Measurements from ENCODE around the gene SEPHS1. TPM values are rescaled to one million over a fixed set of nuclear protein-coding genes. Genes with fewer than 3 reads are reported as not detected.
"Not testable (repeated sequence)": the region's sequence is repeated elsewhere in the genome, so short reads cannot be mapped to it uniquely, and the experiment has no call there.

The SEPHS1 gene
- total RNA-seq, 1 donor from 2014 or later, result 57.0 TPM

GRCh38 chr10:13335881-13336280 is 12.2 kb downstream of the SEPHS1 start:
- H3K27me3 ChIP-seq (ENCODE audit: insufficient read depth, low read length), result no peaks in the 10 kb centered on the region
- Mint-ChIP-seq H3K27me3 (ENCODE audit: low read depth, unreplicated experiment) (no peaks in the 10 kb centered on the region), H3K27ac (ENCODE audit: unreplicated experiment) (no peak overlapping the region), H3K9me3 (ENCODE audit: unreplicated experiment) (no peaks in the 10 kb centered on the region), H3K4me3 (ENCODE audit: unreplicated experiment) (no peak overlapping the region), H3K36me3 (ENCODE audit: low read depth, unreplicated experiment) (peaks cover 6% of the 10 kb centered on the region), H3K4me1 (ENCODE audit: low read depth, unreplicated experiment) (peaks cover 5% of the 10 kb centered on the region)
- no peak for FAIRE-seq
- no peak overlapping the region for H2AFZ ChIP-seq (ENCODE audit: low read depth, low read length)
- H3K4me3 ChIP-seq (ENCODE audit: insufficient read depth, low read depth, low read length), result no peak overlapping the region
- DNase-seq (ENCODE audit: low read depth), result no peak
- no peaks in the 10 kb centered on the region for H3K9me3 ChIP-seq (ENCODE audit: insufficient read depth, low read depth, low read length)
- peaks cover 23% of the 10 kb centered on the region for H4K20me1 ChIP-seq (ENCODE audit: insufficient read depth, low read length)
- no peak overlapping the region for H3K9ac ChIP-seq (ENCODE audit: low read length)
- H3K4me2 ChIP-seq (ENCODE audit: low read length), result no peak overlapping the region
- H3K36me3 ChIP-seq (ENCODE audit: insufficient read depth, low read length), result peaks cover 17% of the 10 kb centered on the region
- TF ChIP-seq EZH2 (IDR thresholded peaks at IDR 0.05; ENCODE audit: insufficient read depth, low read length) (no peak), CTCF (IDR thresholded peaks at IDR 0.05; ENCODE audit: insufficient read depth, low read depth, low read length) (no peak)
- no peaks in the 10 kb centered on the region for H3K4me1 ChIP-seq (ENCODE audit: insufficient read depth, low read length)
- no peak overlapping the region for H3K27ac ChIP-seq (ENCODE audit: low read depth, low read length)
- H3K79me2 ChIP-seq (ENCODE audit: insufficient read depth, low read length), result peaks cover 37% of the 10 kb centered on the region

GRCh38 chr10:13334556-13334955 is 13.5 kb downstream of the SEPHS1 start:
- TF ChIP-seq EZH2 (IDR thresholded peaks at IDR 0.05; ENCODE audit: insufficient read depth, low read length), result no peak
- TF ChIP-seq CTCF (IDR thresholded peaks at IDR 0.05; ENCODE audit: insufficient read depth, low read depth, low read length), result no peak
- peaks cover 5% of the 10 kb centered on the region for H3K4me1 Mint-ChIP-seq (ENCODE audit: low read depth, unreplicated experiment)
- no peak overlapping the region for H3K4me3 ChIP-seq (ENCODE audit: insufficient read depth, low read depth, low read length)
- no peak overlapping the region for H3K4me3 Mint-ChIP-seq (ENCODE audit: unreplicated experiment)
- H3K27me3 Mint-ChIP-seq (ENCODE audit: low read depth, unreplicated experiment), result no peaks in the 10 kb centered on the region
- no peak for DNase-seq (ENCODE audit: low read depth)
- H3K36me3 ChIP-seq (ENCODE audit: insufficient read depth, low read length), result peaks cover 21% of the 10 kb centered on the region
- FAIRE-seq, result no peak
- no peaks in the 10 kb centered on the region for H3K27me3 ChIP-seq (ENCODE audit: insufficient read depth, low read length)
- H3K9me3 Mint-ChIP-seq (ENCODE audit: unreplicated experiment), result no peaks in the 10 kb centered on the region
- H3K4me2 ChIP-seq (ENCODE audit: low read length), result no peak overlapping the region
- peaks cover 17% of the 10 kb centered on the region for H4K20me1 ChIP-seq (ENCODE audit: insufficient read depth, low read length)
- H3K27ac Mint-ChIP-seq (ENCODE audit: unreplicated experiment), result no peak overlapping the region
- peaks cover 25% of the 10 kb centered on the region for H3K79me2 ChIP-seq (ENCODE audit: insufficient read depth, low read length)
- H3K27ac ChIP-seq (ENCODE audit: low read depth, low read length), result no peak overlapping the region
- H3K4me1 ChIP-seq (ENCODE audit: insufficient read depth, low read length), result no peaks in the 10 kb centered on the region
- no peak overlapping the region for H2AFZ ChIP-seq (ENCODE audit: low read depth, low read length)
- H3K9ac ChIP-seq (ENCODE audit: low read length), result no peak overlapping the region
- no peaks in the 10 kb centered on the region for H3K9me3 ChIP-seq (ENCODE audit: insufficient read depth, low read depth, low read length)
- H3K36me3 Mint-ChIP-seq (ENCODE audit: low read depth, unreplicated experiment), result peaks cover 11% of the 10 kb centered on the region

- Histone ChIP-seq H3K36me3 (ENCODE audit: insufficient read depth, low read length) (peaks cover 32% of the 10 kb centered on the region), H3K4me3 (ENCODE audit: insufficient read depth, low read depth, low read length) (no peak overlapping the region), H3K9ac (ENCODE audit: low read length) (no peak overlapping the region), H2AFZ (ENCODE audit: low read depth, low read length) (no peak overlapping the region), H3K27ac (ENCODE audit: low read depth, low read length) (no peak overlapping the region), H4K20me1 (ENCODE audit: insufficient read depth, low read length) (peaks cover 7% of the 10 kb centered on the region), H3K4me1 (ENCODE audit: insufficient read depth, low read length) (no peaks in the 10 kb centered on the region), H3K79me2 (ENCODE audit: insufficient read depth, low read length) (peaks cover 4% of the 10 kb centered on the region), H3K9me3 (ENCODE audit: insufficient read depth, low read depth, low read length) (no peaks in the 10 kb centered on the region), H3K4me2 (ENCODE audit: low read length) (no peak overlapping the region), H3K27me3 (ENCODE audit: insufficient read depth, low read length) (no peaks in the 10 kb centered on the region)
- TF ChIP-seq CTCF (IDR thresholded peaks at IDR 0.05; ENCODE audit: insufficient read depth, low read depth, low read length) (no peak), EZH2 (IDR thresholded peaks at IDR 0.05; ENCODE audit: insufficient read depth, low read length) (no peak)
- Mint-ChIP-seq H3K4me1 (ENCODE audit: low read depth, unreplicated experiment) (peaks cover 5% of the 10 kb centered on the region), H3K9me3 (ENCODE audit: unreplicated experiment) (no peaks in the 10 kb centered on the region), H3K27me3 (ENCODE audit: low read depth, unreplicated experiment) (no peaks in the 10 kb centered on the region), H3K4me3 (ENCODE audit: unreplicated experiment) (no peak overlapping the region), H3K36me3 (ENCODE audit: low read depth, unreplicated experiment) (peaks cover 10% of the 10 kb centered on the region), H3K27ac (ENCODE audit: unreplicated experiment) (no peak overlapping the region)
- FAIRE-seq (no peak), DNase-seq (ENCODE audit: low read depth) (peak; percentile 13)
Measured at GRCh38 chr10:13331646-13332045, 16.4 kb downstream of the SEPHS1 start.

GRCh38 chr10:13330980-13331379 is 17.1 kb downstream of the SEPHS1 start:
- H3K4me3 ChIP-seq (ENCODE audit: insufficient read depth, low read depth, low read length); H3K4me2 ChIP-seq (ENCODE audit: low read length); FAIRE-seq; H3K9ac ChIP-seq (ENCODE audit: low read length); H4K20me1 ChIP-seq (ENCODE audit: insufficient read depth, low read length); H3K27me3 ChIP-seq (ENCODE audit: insufficient read depth, low read length); H3K79me2 ChIP-seq (ENCODE audit: insufficient read depth, low read length); H3K9me3 ChIP-seq (ENCODE audit: insufficient read depth, low read depth, low read length); H2AFZ ChIP-seq (ENCODE audit: low read depth, low read length); H3K4me1 ChIP-seq (ENCODE audit: insufficient read depth, low read length); H3K27me3 Mint-ChIP-seq (ENCODE audit: low read depth, unreplicated experiment); H3K4me3 Mint-ChIP-seq (ENCODE audit: unreplicated experiment); H3K36me3 Mint-ChIP-seq (ENCODE audit: low read depth, unreplicated experiment); H3K27ac ChIP-seq (ENCODE audit: low read depth, low read length); H3K9me3 Mint-ChIP-seq (ENCODE audit: unreplicated experiment); DNase-seq (ENCODE audit: low read depth); H3K27ac Mint-ChIP-seq (ENCODE audit: unreplicated experiment); H3K4me1 Mint-ChIP-seq (ENCODE audit: low read depth, unreplicated experiment): not testable (repeated sequence)
- peaks cover 35% of the 10 kb centered on the region for H3K36me3 ChIP-seq (ENCODE audit: insufficient read depth, low read length)

Measured in astrocyte (in vitro differentiated cells and primary cell).